Nephron (organoid): ENCODE measurements around the gene PTPRN2.

Experiments
- H3K27ac Mint-ChIP-seq, 3 experiments: 2 replicates each; pipeline ENCODE4 v1.8.0; 2020; ENCODE audit warnings: mixed read lengths in 3 of 3, mild to moderate bottlenecking in 2 of 3, moderate library complexity in 1 of 3
- H3K27me3 Mint-ChIP-seq: 2 replicates; pipeline ENCODE4 v1.8.0; 2021; ENCODE audit warnings: low read depth, mild to moderate bottlenecking, moderate library complexity, mixed read lengths
- H3K36me3 Mint-ChIP-seq: 2 replicates; pipeline ENCODE4 v1.8.0; 2020; ENCODE audit warnings: low read depth, mixed read lengths
- H3K4me1 Mint-ChIP-seq: 2 replicates; pipeline ENCODE4 v1.8.0; 2020; ENCODE audit warnings: mixed read lengths
- H3K4me3 Mint-ChIP-seq, 3 experiments: 2 replicates each; pipeline ENCODE4 v1.8.0; 2020; ENCODE audit warnings: mild to moderate bottlenecking in 3 of 3, mixed read lengths in 3 of 3, moderate library complexity in 2 of 3
- H3K9me3 Mint-ChIP-seq: 2 replicates; pipeline ENCODE4 v1.8.0; 2020; ENCODE audit warnings: mixed read lengths
- TF ChIP-seq, protein P1 (sequence below), 3 experiments: fragments of 200-600 bp; sonication (generic); IDR thresholded peaks; one replicate each; pipeline ENCODE4 v1.5.0; 2021; ENCODE audit warnings: antibody characterized with exemption in 3 of 3; ENCODE audit not compliant: unreplicated experiment in 3 of 3

Gene PTPRN2

DNA sequence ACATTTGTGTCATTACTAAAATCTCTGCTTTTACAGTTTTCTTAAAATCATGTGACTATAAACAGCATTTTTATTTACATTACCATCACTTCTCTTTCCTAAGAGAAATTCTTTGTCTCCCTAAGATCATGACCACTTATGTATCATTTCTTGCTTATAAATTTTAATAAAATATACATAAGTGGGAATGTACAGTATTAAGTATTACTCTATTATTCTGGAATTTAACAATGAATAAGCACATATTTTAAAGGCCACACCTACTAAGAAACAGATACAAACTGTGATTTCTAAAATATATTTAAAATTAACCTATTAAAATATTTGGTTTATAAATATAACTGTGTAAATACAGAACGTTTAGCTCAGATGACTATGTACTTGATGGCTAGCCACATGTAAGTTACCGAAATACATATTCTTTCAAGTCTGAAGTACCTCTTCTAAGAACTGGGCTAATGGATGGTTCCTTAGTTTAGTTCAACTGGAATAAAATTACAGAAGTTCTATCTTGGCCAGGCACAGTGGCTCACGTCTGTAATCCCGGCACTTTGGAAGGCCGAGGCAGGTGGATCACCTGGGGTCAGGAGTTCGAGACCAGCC is 33.3 kb upstream of the PTPRN2 start:
- peaks cover 9% of the 10 kb centered on the region for H3K36me3 Mint-ChIP-seq
- H3K27me3 Mint-ChIP-seq: no peaks in the 10 kb centered on the region
- H3K27ac Mint-ChIP-seq: no peak overlapping the region
- H3K4me1 Mint-ChIP-seq: no peaks in the 10 kb centered on the region
- H3K9me3 Mint-ChIP-seq: no peaks in the 10 kb centered on the region
- H3K4me3 Mint-ChIP-seq: no peak overlapping the region
- TF ChIP-seq, protein P1, sequence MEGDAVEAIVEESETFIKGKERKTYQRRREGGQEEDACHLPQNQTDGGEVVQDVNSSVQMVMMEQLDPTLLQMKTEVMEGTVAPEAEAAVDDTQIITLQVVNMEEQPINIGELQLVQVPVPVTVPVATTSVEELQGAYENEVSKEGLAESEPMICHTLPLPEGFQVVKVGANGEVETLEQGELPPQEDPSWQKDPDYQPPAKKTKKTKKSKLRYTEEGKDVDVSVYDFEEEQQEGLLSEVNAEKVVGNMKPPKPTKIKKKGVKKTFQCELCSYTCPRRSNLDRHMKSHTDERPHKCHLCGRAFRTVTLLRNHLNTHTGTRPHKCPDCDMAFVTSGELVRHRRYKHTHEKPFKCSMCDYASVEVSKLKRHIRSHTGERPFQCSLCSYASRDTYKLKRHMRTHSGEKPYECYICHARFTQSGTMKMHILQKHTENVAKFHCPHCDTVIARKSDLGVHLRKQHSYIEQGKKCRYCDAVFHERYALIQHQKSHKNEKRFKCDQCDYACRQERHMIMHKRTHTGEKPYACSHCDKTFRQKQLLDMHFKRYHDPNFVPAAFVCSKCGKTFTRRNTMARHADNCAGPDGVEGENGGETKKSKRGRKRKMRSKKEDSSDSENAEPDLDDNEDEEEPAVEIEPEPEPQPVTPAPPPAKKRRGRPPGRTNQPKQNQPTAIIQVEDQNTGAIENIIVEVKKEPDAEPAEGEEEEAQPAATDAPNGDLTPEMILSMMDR (IDR thresholded peaks at IDR 0.05; ENCODE audit: unreplicated experiment in 3 of 3): no peak

DNA sequence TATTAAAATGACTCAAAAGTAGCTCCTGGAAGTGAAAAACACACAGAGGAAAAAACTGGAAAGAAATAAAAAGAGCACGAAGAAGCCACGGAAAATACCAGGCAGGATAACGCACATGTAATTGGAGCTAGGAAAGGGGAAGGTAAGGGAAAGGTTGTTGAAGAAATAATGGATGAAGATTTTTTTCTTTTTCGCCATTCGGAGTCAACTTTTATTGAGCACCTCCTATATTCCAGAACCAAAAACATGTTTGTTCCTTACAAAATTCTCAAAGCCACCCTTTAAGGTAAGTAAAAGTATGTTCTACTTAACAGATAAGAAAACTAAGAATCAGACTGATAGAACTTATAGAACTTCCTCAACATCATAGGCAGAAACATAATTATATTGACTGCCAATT is 32.8 kb upstream of the PTPRN2 start:
- Mint-ChIP-seq H3K36me3 (peaks cover 5% of the 10 kb centered on the region), H3K27me3 (no peaks in the 10 kb centered on the region), H3K4me3 (no peak overlapping the region), H3K27ac (no peak overlapping the region), H3K9me3 (no peaks in the 10 kb centered on the region), H3K4me1 (no peaks in the 10 kb centered on the region)
- TF ChIP-seq, protein P1 (IDR thresholded peaks at IDR 0.05; ENCODE audit: unreplicated experiment in 3 of 3): no peak

DNA sequence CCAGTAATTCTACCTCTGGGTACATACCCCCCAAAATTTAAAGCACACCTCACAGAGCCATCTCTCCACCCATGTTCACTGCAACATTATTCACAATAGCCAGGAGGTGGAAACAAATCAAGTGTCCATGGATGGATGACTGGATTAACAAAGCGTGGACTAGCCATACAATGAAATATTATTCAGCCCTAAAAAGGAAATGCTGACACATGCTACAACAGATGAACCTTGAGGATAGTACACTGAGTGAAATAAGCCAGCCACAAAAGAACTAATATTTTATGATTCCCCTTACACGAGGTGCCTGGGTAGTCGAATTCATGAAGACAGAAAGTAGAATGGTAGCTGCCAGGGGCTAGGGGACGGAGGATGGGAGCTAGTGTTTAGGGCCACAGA is 31.1 kb upstream of the PTPRN2 start:
- no peak overlapping the region for H3K4me3 Mint-ChIP-seq
- TF ChIP-seq, protein P1 (IDR thresholded peaks at IDR 0.05; ENCODE audit: unreplicated experiment in 3 of 3): no peak
- H3K4me1 Mint-ChIP-seq: no peaks in the 10 kb centered on the region
- no peak overlapping the region for H3K27ac Mint-ChIP-seq
- H3K36me3 Mint-ChIP-seq: no peaks in the 10 kb centered on the region
- no peaks in the 10 kb centered on the region for H3K27me3 Mint-ChIP-seq
- no peaks in the 10 kb centered on the region for H3K9me3 Mint-ChIP-seq

DNA sequence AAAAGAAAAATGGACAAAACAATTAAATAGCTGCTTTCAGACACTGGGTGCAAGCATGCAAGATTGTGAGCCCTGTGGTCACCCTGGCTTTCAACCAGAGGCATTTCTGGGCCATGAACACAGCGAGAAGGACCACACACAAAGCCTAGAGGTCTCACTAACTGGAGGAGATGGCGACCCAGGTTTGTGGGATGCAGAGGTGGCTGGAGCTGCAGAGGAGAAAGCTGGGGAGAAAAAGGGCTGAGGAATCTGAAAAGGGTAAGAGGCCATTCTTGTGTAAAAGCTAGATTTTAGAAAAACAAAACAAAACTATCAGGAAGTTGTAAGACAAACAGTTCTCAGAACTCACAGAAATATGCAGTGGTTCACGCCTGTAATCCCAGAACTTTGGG is 30.1 kb upstream of the PTPRN2 start:
- Mint-ChIP-seq H3K27me3 (no peaks in the 10 kb centered on the region), H3K4me1 (no peaks in the 10 kb centered on the region), H3K4me3 (no peak overlapping the region), H3K9me3 (no peaks in the 10 kb centered on the region), H3K36me3 (no peaks in the 10 kb centered on the region), H3K27ac (no peak overlapping the region)
- TF ChIP-seq, protein P1 (IDR thresholded peaks at IDR 0.05; ENCODE audit: unreplicated experiment in 3 of 3): no peak

DNA sequence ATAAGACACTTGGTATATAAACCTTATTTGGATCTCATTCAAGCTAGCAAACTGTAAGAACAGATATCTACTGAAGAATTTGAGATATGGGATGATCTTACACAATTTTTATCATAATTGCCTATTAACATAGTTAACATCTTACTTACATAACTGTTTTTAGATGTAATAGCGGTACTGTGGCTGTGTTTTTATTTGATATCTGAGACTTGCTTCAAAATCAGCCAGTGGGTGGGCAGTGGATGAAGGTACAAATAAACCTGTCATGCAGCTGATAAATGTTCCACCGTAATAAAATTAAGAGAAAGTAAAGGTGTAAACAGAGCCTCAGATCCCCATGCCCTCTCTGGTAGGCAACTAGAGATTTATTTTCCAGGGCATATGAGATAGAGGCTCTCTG is 28.4 kb upstream of the PTPRN2 start:
- TF ChIP-seq, protein P1 (IDR thresholded peaks at IDR 0.05; ENCODE audit: unreplicated experiment in 3 of 3): no peak
- Mint-ChIP-seq H3K27ac (no peak overlapping the region), H3K36me3 (no peaks in the 10 kb centered on the region), H3K4me1 (no peaks in the 10 kb centered on the region), H3K4me3 (no peak overlapping the region), H3K9me3 (no peaks in the 10 kb centered on the region), H3K27me3 (no peaks in the 10 kb centered on the region)

DNA sequence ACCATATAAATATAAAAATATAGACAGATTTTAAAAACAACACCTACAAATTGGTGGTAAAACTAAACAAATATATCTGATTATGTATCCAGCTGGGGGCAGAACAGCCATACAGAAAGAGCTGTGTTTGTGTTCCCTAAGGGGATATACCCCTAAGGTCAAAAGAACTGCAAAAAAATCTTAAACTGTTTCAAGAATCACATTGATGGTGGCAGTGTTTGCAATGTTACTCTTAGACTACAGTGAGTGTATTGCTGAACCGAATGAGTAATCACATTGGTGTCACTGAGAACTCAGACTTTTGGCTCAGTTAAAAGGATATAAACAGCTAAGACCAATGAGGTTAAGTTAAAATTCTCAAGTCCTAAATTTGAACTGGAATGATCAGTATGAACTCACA is 27.1 kb upstream of the PTPRN2 start:
- Mint-ChIP-seq H3K4me1 (no peaks in the 10 kb centered on the region), H3K36me3 (peaks cover 4% of the 10 kb centered on the region), H3K4me3 (no peak overlapping the region), H3K27me3 (no peaks in the 10 kb centered on the region), H3K9me3 (no peaks in the 10 kb centered on the region), H3K27ac (no peak overlapping the region)
- TF ChIP-seq, protein P1 (IDR thresholded peaks at IDR 0.05; ENCODE audit: unreplicated experiment in 3 of 3): no peak
